Stimulated activated CD8-positive, alpha-beta memory T cell treated with anti-CD3 and anti-CD28 coated beads, Interleukin-4, amount 100 ng/mL, for 48 hours (primary cell): ENCODE results near the gene ABCC12.
"Not testable (repeated sequence)": the region's sequence is repeated elsewhere in the genome, so short reads cannot be mapped to it uniquely, and the experiment has no call there.

Source experiments
- DNase-seq: peaks from one replicate; pipeline ENCODE4 v3.0.0-alpha.2; 2020

Gene ABCC12

GRCh38 chr16:48155926-48156789 lies at the start of gene ABCC12:
TSS of gene ABCC12 (minus strand) at chr16:48155993. CDS start at chr16:48146424, 9,569 bp downstream.
- no peak for DNase-seq

DNA sequence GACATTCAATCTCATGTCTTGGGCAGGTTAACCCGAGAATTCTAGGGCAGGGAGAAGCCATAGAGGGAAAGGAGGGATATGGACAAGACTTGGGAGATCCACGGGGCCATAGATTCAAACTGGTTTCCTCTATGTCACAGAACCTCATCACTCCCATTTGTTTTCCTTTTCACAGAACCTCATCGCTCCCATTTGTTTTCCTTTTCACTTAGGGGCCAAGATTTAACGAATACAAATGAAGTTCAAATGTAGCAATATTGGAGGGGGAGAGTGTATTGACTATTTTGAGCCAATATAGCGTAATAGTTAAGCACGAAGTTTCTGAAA lies 49.0 kb upstream of the ABCC12 start:
- DNase-seq, result no peak

DNA sequence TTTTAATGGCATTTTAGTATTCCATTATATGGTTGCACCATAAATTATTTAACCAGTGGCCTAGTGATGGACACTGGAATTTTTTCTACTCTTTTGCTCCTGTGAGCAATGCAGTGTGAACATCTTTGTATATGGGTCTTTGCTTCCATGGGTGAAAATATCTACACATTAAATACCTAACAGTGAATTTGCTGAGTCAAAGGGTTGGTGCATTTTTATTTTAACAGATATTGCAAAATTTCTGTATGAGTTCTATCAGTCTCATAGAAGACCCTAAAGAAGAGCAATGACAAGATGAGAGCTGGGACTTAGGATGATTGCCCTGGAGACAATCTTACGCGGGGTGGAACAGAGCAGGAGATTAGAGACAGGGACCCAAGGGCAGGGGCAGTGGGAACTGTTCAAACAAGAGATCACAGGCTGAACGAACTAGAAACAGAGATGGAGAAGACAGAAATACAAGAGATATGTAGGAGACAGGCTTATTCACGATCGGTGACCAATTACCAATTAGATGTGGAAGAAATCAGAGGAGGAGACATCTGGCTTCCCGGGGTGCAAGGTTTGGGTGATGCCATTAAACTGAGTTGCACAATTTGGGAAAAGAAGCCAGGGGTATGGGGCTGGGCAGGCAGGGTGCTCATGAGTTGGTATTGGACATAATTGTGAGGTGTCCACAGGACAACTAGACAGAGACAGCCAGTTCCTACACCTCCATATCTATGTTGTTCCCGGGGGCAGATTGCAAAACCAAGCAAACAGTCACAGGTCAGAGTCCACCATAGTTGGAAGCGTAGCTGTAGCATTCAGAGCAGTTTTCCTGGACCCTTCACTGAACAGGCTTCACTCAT lies 48.4 kb upstream of the ABCC12 start:
- no peak for DNase-seq

GRCh38 chr16:48201515-48202201 lies 45.9 kb upstream of the ABCC12 start:
- no peak for DNase-seq

DNA sequence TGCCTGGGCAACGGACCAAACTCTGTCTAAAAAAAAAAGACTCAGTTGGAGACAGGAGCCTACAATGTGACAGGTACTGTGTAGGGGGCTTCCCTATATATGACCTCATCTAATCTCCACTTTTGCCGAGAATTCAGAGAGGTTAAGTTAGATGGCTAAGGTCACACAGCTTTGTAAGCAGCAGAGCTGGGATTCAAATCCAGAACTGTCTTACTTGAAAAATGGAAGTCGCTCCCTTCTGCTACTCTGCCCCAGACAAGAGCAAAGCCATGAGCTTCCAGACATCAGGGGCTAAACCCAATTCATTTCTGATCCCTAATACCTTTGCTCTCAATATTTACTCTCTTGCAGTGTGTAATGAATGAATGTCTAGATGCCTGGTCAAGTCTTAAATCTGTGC lies 41.5 kb upstream of the ABCC12 start:
- no peak for DNase-seq

DNA sequence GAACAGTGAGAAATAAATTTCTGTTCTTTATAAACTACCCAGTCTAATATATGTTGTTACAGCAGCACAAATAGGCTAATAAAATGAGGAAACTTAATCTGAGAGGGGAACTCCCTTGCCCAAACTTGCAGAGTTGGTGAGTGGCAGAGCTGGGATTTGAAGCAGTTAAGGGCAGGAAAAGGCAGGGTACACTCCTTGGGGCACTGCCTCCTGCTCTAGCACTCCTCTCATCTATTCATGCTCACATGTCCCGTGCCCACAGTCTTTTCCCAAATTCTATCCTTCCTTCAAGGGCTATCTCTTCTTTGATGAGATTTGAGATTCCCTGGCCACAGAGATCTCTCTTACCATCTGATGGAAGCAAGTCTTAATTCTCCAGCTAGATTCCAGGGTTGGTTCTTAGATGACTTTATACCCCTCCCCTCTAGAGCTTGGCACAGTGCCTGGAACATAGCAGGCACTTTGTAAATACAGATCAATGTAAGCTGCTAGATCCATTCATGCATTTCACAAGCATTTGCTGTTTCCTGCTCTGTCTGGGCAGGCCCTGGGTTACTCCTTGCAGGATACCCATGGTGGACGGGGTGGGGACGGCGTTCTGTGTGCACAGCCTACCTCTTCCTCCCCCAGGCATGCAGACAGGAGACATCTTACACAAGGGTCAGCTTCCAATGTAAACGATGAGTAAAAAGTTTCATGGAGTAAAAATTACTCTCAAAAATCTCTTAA lies 39.2 kb upstream of the ABCC12 start:
- no peak for DNase-seq

DNA sequence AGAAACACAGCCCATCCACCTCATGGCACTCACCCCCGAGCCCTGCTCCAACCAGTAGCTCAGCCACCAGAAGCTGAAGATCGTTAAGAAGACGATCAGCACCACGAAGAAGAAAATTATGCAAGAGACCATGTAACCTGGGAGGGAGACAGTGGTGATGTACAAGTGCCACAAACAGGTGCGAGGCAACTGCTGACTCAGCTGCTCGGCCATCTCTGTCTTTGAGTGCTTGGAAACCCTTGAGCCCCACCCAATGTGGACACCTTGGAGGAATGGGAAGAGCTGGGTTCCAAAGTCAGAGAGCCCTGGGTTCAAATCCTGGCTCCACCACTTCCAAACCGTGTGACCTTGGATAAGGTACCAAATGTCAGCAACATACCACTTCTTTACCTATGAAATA lies 38.1 kb upstream of the ABCC12 start:
- no peak for DNase-seq

- no peak for DNase-seq
Observed at GRCh38 chr16:48188449-48189102, 32.8 kb upstream of the ABCC12 start.

- no peak for DNase-seq
Observed at GRCh38 chr16:48187779-48188178, 32.0 kb upstream of the ABCC12 start.

- no peak for DNase-seq
Observed at GRCh38 chr16:48184681-48185080, 28.9 kb upstream of the ABCC12 start.

GRCh38 chr16:48182979-48183537 lies 27.3 kb upstream of the ABCC12 start:
- no peak for DNase-seq

- not testable (repeated sequence) for DNase-seq
Observed at GRCh38 chr16:48181746-48182520, 26.1 kb upstream of the ABCC12 start.

DNA sequence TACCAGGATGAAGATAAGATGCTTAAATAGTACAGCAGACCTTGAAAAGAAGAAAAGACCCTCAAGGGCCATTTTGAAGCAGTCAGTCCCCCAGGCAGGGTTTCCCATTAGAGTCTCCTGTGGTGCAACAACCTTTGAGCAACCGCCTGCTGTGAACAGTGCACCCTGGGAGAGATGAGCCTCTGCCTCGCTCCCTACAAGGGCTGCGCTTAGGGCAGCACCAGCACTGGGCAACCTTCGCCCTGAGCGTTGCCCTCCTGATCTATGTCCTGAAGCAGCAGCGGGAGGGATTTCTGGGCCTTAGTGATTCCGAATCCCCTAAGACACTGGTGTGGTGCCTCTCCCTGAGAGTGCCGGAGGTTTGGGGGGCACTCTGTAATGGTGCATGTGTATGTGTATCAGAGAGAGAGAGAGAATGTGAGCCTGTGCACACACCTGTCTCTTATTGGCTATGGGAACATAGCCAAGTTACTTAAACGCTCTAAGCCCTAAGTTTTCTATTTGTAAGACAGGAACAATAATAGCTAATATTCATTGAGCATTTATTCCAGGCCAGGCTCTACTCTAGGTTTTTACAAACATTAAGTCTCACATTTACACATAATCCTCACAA lies 25.2 kb upstream of the ABCC12 start:
- DNase-seq, result no peak

DNA sequence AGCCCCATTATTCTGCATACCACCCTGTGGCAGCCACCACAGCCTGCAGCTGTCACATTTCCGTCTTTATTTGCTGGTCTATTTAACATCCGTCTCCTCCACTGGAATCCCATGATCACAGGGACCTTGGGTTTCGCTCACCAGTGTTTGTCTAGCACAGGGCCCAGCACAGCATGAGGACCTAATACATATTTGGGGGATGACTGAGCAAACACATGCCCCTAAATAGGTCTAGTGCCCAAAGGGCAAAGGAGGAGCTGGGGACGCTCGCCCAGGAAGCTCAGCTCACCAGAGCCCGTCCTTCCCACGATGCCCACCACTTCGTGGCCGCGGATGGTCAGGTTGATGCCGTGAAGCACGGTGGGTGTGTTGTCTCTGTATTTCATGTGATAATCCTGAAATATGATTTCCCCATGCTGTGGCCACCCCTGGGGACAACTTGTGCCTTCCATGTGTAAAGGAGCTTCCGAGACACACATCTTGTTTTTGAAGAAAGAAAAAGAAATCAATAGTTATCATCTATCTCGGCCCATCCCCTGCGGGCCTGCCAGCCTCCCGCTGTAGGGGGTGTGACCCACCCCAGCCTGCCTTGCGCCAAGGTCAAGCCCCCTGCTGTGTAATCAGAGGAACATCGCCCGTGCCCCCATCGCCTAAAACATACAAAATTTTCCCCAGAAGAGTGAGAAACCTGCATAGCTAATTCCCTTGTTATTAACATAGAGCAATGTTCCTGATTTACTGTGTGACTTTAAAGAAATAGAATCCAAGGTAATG lies 21.0 kb upstream of the ABCC12 start:
- DNase-seq, result no peak

- DNase-seq, result no peak
Observed at GRCh38 chr16:48173889-48174288, 18.1 kb upstream of the ABCC12 start.

DNA sequence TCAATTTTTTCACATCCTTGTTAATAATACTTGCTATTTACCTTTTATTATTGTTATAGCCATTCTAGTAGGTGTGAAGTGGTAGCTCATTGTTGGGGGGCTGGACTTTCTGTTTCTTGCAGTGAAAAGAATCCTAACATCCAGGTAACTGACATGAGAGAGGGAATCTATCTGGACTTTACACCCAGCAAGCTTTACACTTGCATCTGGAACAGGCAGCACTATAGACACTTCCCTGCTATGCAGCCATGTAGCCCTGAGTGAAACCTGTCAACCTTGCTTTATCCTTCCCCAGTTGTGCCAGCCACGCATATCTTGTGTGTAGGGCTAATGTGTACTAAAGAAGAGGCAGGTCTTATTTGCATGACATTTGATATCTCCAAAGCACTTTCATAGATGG lies 16.9 kb upstream of the ABCC12 start:
- DNase-seq, result no peak

DNA sequence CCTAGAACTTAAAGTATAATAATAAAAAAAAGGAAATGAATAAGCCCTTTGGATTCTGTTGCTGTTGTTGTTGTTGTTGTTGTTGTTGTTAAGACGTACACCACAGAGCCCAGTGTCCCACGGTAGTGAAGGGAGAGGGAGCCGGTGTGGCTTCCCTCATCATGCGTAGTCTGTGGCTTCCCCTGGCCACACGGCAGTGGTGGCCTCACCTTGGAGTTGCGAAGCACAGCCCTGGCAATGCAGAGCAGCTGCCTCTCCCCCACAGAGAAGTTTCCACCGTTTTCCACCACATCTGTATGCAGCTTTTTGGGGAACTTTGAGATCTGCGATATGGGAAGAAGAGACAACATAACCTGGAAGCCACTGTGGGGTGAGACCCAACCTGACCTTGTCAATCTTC lies 14.1 kb upstream of the ABCC12 start:
- no peak for DNase-seq

- no peak for DNase-seq
Observed at GRCh38 chr16:48168075-48168474, 12.3 kb upstream of the ABCC12 start.

GRCh38 chr16:48166617-48167016 lies 10.8 kb upstream of the ABCC12 start:
- DNase-seq, result not testable (repeated sequence)
